Mammary epithelial cell (primary cell): ENCODE results near the gene PHGDH.

ENCODE experiments used
- CTCF ChIP-seq, 2 donors: IDR thresholded peaks in 1 of 2; conservative IDR thresholded peaks in 1 of 2; 2 replicates each; pipeline ENCODE4 v1.5.1; 2011 to 2012; ENCODE audit warnings: inconsistent platforms in 2 of 2, low read length in 2 of 2, mild to moderate bottlenecking in 2 of 2, control low read depth in 1 of 2, low read depth in 1 of 2; ENCODE audit not compliant: insufficient read depth in 1 of 2; ENCODE audit errors: extremely low read depth in 1 of 2
- EZH2 ChIP-seq: IDR thresholded peaks from 2 replicates; pipeline ENCODE4 v1.6.1; 2012; ENCODE audit warnings: low read length, inconsistent platforms, borderline replicate concordance

DNA sequence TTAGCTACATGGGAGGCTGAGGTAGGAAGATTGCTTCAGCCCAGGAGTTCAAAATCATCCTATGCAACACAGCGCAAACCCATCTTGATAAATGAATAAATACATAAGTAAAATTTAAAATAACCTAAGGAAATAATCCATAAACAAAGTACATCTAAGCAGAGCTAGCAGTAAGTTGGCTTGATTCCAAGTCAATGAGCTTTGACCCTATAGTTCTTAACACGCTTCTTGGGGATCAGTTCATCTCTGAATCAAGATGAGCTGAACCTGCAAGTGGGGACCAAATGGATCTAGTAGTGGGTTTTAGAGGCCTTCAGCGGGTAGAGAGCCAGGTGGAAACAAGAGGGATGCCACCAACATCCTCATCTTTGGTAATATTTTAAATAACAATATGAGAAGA, 31.5 kb upstream of the PHGDH start:
- TF ChIP-seq CTCF (conservative IDR thresholded peaks at IDR 0.05 in 1 of 2, IDR thresholded peaks at IDR 0.05 in 1 of 2; ENCODE audit: extremely low read depth in 1 of 2, insufficient read depth in 1 of 2, low read depth in 1 of 2, low read length in 2 of 2): no peak
- no peak for TF ChIP-seq EZH2
